ENCODE measurements around the gene SBK3. TPM values are rescaled to one million over a fixed set of nuclear protein-coding genes. Genes with fewer than 3 reads are reported as not detected.

SBK3 gene
- polyA plus RNA-seq, 1 donor (not counting 4 experiments of a cell fraction or from before 2014, with no cell fraction given), result not detected

DNA sequence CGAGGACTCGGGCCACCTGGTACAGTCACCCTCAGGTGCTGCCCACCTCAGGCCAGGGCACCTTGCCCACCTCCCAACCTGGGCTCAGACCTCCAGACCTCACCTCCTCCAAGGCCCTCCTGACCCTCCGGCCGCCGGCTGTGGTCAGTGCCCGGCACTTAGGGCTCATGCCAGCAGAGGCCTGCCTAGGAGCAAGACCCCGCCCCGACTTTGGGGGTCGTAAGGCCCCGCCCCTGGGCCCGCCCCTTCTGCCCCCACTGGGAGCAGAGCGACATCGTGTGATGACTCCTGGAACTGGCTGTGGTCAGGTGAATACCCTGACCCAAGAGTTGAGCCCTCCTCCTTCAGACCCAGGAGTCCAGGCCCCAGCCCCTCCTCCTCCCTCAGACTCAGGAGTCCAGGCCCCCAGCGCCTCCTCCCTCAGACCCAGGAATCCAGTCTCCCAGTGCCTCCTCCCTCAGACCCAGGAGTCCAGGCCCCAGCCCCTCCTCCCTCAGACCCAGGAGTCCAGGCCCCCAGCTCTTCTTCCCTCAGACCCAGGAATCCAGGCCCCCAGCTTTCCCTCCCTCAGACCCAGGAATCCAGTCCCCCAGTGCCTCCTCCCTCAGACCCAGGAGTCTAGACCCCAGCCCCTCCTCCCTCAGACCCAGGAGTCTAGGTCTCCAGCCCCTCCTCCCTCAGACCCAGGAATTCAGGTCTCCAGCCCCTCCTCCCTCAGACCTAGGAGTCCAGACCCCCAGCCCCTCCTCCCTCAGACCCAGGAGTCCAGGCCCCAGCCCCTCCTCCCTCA is 8.2 kb downstream of the SBK3 start, which contains the start of gene SBK2:
Gene SBK2, minus strand, starts transcription at position 183 of the 790 bp plus-strand sequence. CDS start 839 bp downstream, outside the sequence.
- no peak within 1 kb of the TSS for H2AFZ ChIP-seq (ENCODE audit: control insufficient read depth, low read length)
- no peak within 1 kb of the TSS for H3K4me2 ChIP-seq (ENCODE audit: control insufficient read depth, extremely low read depth, insufficient read depth, low read depth, low read length)
- no peaks in the 10 kb centered on the region for H3K9me1 ChIP-seq (ENCODE audit: control insufficient read depth, extremely low read depth, insufficient read depth, low read length)
- no peaks in the 10 kb centered on the region for H3K36me3 ChIP-seq (ENCODE audit: control insufficient read depth in 2 of 2, extremely low read depth in 1 of 2, insufficient read depth in 2 of 2, low read length in 2 of 2)
- no peak for TF ChIP-seq EZH2 (IDR thresholded peaks at IDR 0.05; ENCODE audit: low read length)
- DNase-seq (ENCODE audit: low read depth, low spot score), result no peak
- dilution Hi-C loops (cut with MboI; ENCODE audit: extremely low pct_ligation_motif_present, low sequenced_read_pairs), result no loop called here
- no peak within 1 kb of the TSS for H3K4me3 ChIP-seq (ENCODE audit: control insufficient read depth in 2 of 3, extremely low read depth in 1 of 3, insufficient read depth in 2 of 3, low read depth in 1 of 3, low read length in 3 of 3)
- no peaks in the 10 kb centered on the region for H3K79me2 ChIP-seq (ENCODE audit: control insufficient read depth, insufficient read depth, low read length)
- no peak within 1 kb of the TSS for H3K27ac ChIP-seq (ENCODE audit: control insufficient read depth, insufficient read depth, low read length)
- no peak for FAIRE-seq
- H3K27me3 ChIP-seq (ENCODE audit: control insufficient read depth, extremely low read depth, insufficient read depth, low read length), result no peaks in the 10 kb centered on the region
- no peak within 1 kb of the TSS for H3K9ac ChIP-seq (ENCODE audit: control insufficient read depth, extremely low read depth, insufficient read depth, low read length)
- H3K4me1 ChIP-seq (ENCODE audit: control insufficient read depth, extremely low read depth, insufficient read depth, low read length), result no peaks in the 10 kb centered on the region
- no peaks in the 10 kb centered on the region for H3K9me3 ChIP-seq (ENCODE audit: control insufficient read depth, low read depth, low read length)
- no peaks in the 10 kb centered on the region for H4K20me1 ChIP-seq (ENCODE audit: control insufficient read depth, extremely low read depth, insufficient read depth, low read length)

DNA sequence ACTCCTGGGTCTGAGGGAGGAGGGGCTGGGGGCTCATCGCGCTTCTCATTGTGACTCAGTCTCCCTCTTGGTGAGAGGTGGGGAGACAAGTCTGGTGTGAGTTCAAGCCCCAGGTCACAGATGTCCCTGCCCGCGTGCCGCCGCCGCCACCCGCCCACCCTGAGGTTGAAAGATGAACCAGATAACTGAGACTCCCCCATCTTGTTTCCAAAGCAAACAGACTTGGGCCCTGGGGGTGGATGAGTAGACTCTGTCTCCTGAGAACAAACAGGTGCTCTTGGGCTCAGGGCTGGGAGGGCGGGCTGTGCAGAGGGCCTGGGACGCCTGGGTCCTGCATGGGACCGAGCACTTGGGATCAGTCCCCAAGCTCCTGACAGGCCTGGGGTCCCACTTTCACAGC is 9.0 kb downstream of the SBK3 start:
- H3K9me1 ChIP-seq (ENCODE audit: control insufficient read depth, extremely low read depth, insufficient read depth, low read length), result no peaks in the 10 kb centered on the region
- H3K27me3 ChIP-seq (ENCODE audit: control insufficient read depth, extremely low read depth, insufficient read depth, low read length), result no peaks in the 10 kb centered on the region
- H3K9ac ChIP-seq (ENCODE audit: control insufficient read depth, extremely low read depth, insufficient read depth, low read length), result no peak overlapping the region
- H3K4me1 ChIP-seq (ENCODE audit: control insufficient read depth, extremely low read depth, insufficient read depth, low read length), result no peaks in the 10 kb centered on the region
- TF ChIP-seq, protein P1, sequence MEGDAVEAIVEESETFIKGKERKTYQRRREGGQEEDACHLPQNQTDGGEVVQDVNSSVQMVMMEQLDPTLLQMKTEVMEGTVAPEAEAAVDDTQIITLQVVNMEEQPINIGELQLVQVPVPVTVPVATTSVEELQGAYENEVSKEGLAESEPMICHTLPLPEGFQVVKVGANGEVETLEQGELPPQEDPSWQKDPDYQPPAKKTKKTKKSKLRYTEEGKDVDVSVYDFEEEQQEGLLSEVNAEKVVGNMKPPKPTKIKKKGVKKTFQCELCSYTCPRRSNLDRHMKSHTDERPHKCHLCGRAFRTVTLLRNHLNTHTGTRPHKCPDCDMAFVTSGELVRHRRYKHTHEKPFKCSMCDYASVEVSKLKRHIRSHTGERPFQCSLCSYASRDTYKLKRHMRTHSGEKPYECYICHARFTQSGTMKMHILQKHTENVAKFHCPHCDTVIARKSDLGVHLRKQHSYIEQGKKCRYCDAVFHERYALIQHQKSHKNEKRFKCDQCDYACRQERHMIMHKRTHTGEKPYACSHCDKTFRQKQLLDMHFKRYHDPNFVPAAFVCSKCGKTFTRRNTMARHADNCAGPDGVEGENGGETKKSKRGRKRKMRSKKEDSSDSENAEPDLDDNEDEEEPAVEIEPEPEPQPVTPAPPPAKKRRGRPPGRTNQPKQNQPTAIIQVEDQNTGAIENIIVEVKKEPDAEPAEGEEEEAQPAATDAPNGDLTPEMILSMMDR (optimal IDR thresholded peaks at IDR 0.05 in 1 of 3, IDR thresholded peaks at IDR 0.05 in 1 of 3, conservative IDR thresholded peaks at IDR 0.05 in 1 of 3; ENCODE audit: extremely low read depth in 1 of 3, insufficient read depth in 2 of 3, low read length in 3 of 3), result no peak
- no peak for TF ChIP-seq EZH2 (IDR thresholded peaks at IDR 0.05; ENCODE audit: low read length)
- no peaks in the 10 kb centered on the region for H3K36me3 ChIP-seq (ENCODE audit: control insufficient read depth in 2 of 2, extremely low read depth in 1 of 2, insufficient read depth in 2 of 2, low read length in 2 of 2)
- no peaks in the 10 kb centered on the region for H4K20me1 ChIP-seq (ENCODE audit: control insufficient read depth, extremely low read depth, insufficient read depth, low read length)
- DNase-seq (ENCODE audit: low read depth, low spot score) (no peak), FAIRE-seq (no peak)
- H3K4me3 ChIP-seq (ENCODE audit: control insufficient read depth in 2 of 3, extremely low read depth in 1 of 3, insufficient read depth in 2 of 3, low read depth in 1 of 3, low read length in 3 of 3), result no peak overlapping the region
- H3K27ac ChIP-seq (ENCODE audit: control insufficient read depth, insufficient read depth, low read length), result no peak overlapping the region
- dilution Hi-C loops (cut with MboI; ENCODE audit: extremely low pct_ligation_motif_present, low sequenced_read_pairs), result no loop called here
- no peak overlapping the region for H2AFZ ChIP-seq (ENCODE audit: control insufficient read depth, low read length)
- H3K4me2 ChIP-seq (ENCODE audit: control insufficient read depth, extremely low read depth, insufficient read depth, low read depth, low read length), result no peak overlapping the region
- H3K79me2 ChIP-seq (ENCODE audit: control insufficient read depth, insufficient read depth, low read length), result no peaks in the 10 kb centered on the region
- no peaks in the 10 kb centered on the region for H3K9me3 ChIP-seq (ENCODE audit: control insufficient read depth, low read depth, low read length)

Measured in keratinocyte (primary cell).